SK-N-SH (cell line): ENCODE measurements around the gene AGXT. TPM values are rescaled to one million over a fixed set of nuclear protein-coding genes. Genes with fewer than 3 reads are reported as not detected.

Source experiments
- CTCF ChIA-PET: fragments of 300-600, 350-600 bp; formaldehyde crosslinking; extraction: SDS; loops from one replicate; lab custom pipeline; 2021; lab: Yijun Ruan, JAX
- POLR2A ChIA-PET: fragments of 350-600 bp; sonication (Branson Sonifier 250); formaldehyde crosslinking; extraction: SDS; loops from one replicate; lab custom pipeline; 2020; ENCODE audit warnings: antibody characterized with exemption, inconsistent platforms; lab: Yijun Ruan, JAX
- DNase-seq: peaks from one replicate; pipeline ENCODE4 v3.0.0; 2012
- H2AFZ ChIP-seq: fragments of 200-600 bp; sonication (generic); 2 replicates; pipeline ENCODE4 v1.8.1; 2016; ENCODE audit warnings: antibody characterized with exemption, mild to moderate bottlenecking, low read depth
- H3F3A ChIP-seq: fragments of 200-600 bp; sonication (generic); replicated peaks from 2 replicates; pipeline ENCODE3; 2016; ENCODE audit warnings: antibody characterized with exemption, mild to moderate bottlenecking; ENCODE audit not compliant: insufficient read depth
- H3K27ac ChIP-seq, 2 experiments: fragments of 200-500 bp in 1 of 2; fragments of 200-600 bp in 1 of 2; sonication (Bioruptor generic) in 1 of 2; sonication (generic), shearing (Covaris generic) in 1 of 2; 2 replicates each; pipeline versions ENCODE4 v1.5.1 to v1.6.1; 2014 to 2016; ENCODE audit warnings: low read depth in 2 of 2, inconsistent platforms in 1 of 2, low read length in 1 of 2, mild to moderate bottlenecking in 1 of 2, mixed read lengths in 1 of 2
- H3K27me3 ChIP-seq: fragments of 200-600 bp; sonication (generic), shearing (Covaris generic); 2 replicates; pipeline ENCODE4 v1.6.1; 2016; ENCODE audit warnings: mixed run types; ENCODE audit not compliant: insufficient read depth
- H3K36me3 ChIP-seq, 2 experiments: fragments of 200-500 bp in 1 of 2; fragments of 200-600 bp in 1 of 2; sonication (Bioruptor generic) in 1 of 2; sonication (generic) in 1 of 2; replicated peaks in 1 of 2; 2 replicates each; pipeline versions ENCODE3 to v1.5.1; 2014 to 2016; ENCODE audit warnings: low read length in 1 of 2, mild to moderate bottlenecking in 1 of 2; ENCODE audit not compliant: insufficient read depth in 2 of 2, control insufficient read depth in 1 of 2
- H3K4me1 ChIP-seq, 2 experiments: fragments of 200-500 bp in 1 of 2; fragments of 200-600 bp in 1 of 2; sonication (Bioruptor generic) in 1 of 2; sonication (generic), shearing (Covaris generic) in 1 of 2; 2 replicates each; pipeline versions ENCODE4 v1.5.1 to v1.6.1; 2014 to 2016; ENCODE audit warnings: low read depth in 1 of 2, low read length in 1 of 2, mixed run types in 1 of 2; ENCODE audit not compliant: insufficient read depth in 2 of 2, control insufficient read depth in 1 of 2
- H3K4me2 ChIP-seq: fragments of 200-600 bp; sonication (generic), shearing (Covaris generic); 2 replicates; pipeline ENCODE4 v1.6.1; 2017; ENCODE audit warnings: mixed run types
- H3K4me3 ChIP-seq, 2 experiments: fragments of 200-500 bp in 1 of 2; fragments of 200-600 bp in 1 of 2; sonication (Bioruptor generic) in 1 of 2; sonication (generic), shearing (Covaris generic) in 1 of 2; 2 replicates each; pipeline versions ENCODE4 v1.5.1 to v1.8.1; 2014 to 2016; ENCODE audit warnings: low read depth in 2 of 2, inconsistent platforms in 1 of 2, low read length in 1 of 2, mild to moderate bottlenecking in 1 of 2, mixed read lengths in 1 of 2, moderate library complexity in 1 of 2
- H3K79me2 ChIP-seq: fragments of 200-600 bp; sonication (generic); 2 replicates; pipeline ENCODE4 v1.8.1; 2017; ENCODE audit warnings: mild to moderate bottlenecking; ENCODE audit not compliant: insufficient read depth
- H3K9ac ChIP-seq: fragments of 200-600 bp; sonication (generic); 2 replicates; pipeline ENCODE4 v1.6.1; 2017; ENCODE audit warnings: mixed run types
- H3K9me2 ChIP-seq: fragments of 200-600 bp; sonication (generic); 2 replicates; pipeline ENCODE4 v1.6.1; 2017; ENCODE audit warnings: mixed run types
- H3K9me3 ChIP-seq: fragments of 200-600 bp; sonication (generic); 2 replicates; pipeline ENCODE4 v1.6.1; 2017; ENCODE audit warnings: mixed run types, mild to moderate bottlenecking, moderate library complexity
- H4K20me1 ChIP-seq: fragments of 200-600 bp; sonication (generic); 2 replicates; pipeline ENCODE4 v1.6.1; 2017; ENCODE audit warnings: mild to moderate bottlenecking, mixed run types; ENCODE audit not compliant: insufficient read depth
- FOSL2 ChIP-seq: IDR thresholded peaks from 2 replicates; pipeline ENCODE4 v1.4.0; 2012; ENCODE audit warnings: low read depth, mild to moderate bottlenecking, moderate library complexity, borderline replicate concordance
- FOXJ3 ChIP-seq: sonication (generic); formaldehyde crosslinking; IDR thresholded peaks from 2 replicates; pipeline ENCODE4 v1.5.1; 2020; ENCODE audit warnings: mild to moderate bottlenecking, missing genetic modification reagents
- GABPA ChIP-seq: IDR thresholded peaks from 2 replicates; pipeline ENCODE4 v1.4.0; 2012; ENCODE audit warnings: low read depth, mild to moderate bottlenecking
- IRF3 ChIP-seq: fragments of 150-350 bp; IDR thresholded peaks from 2 replicates; pipeline ENCODE4 v1.6.1; 2016; ENCODE audit warnings: mild to moderate bottlenecking, low read depth, low read length
- MXI1 ChIP-seq: IDR thresholded peaks from 2 replicates; pipeline ENCODE4 v1.6.1; 2012; ENCODE audit warnings: mild to moderate bottlenecking, low read depth, low read length, improper control_type of control experiment
- NFIC ChIP-seq: IDR thresholded peaks from 2 replicates; pipeline ENCODE4 v1.4.0; 2012; ENCODE audit warnings: borderline replicate concordance
- NRF1 ChIP-seq: IDR thresholded peaks from 2 replicates; pipeline ENCODE4 v1.6.1; 2012; ENCODE audit warnings: low read depth, mild to moderate bottlenecking, low read length
- RAD21 ChIP-seq: IDR thresholded peaks from 2 replicates; pipeline ENCODE4 v1.6.1; 2012; ENCODE audit warnings: mild to moderate bottlenecking, low read length
- RCOR1 ChIP-seq: fragments of 150-350 bp; IDR thresholded peaks from 2 replicates; pipeline ENCODE4 v1.6.1; 2017; ENCODE audit warnings: antibody characterized with exemption, low read length
- REST ChIP-seq: IDR thresholded peaks from 2 replicates; pipeline ENCODE4 v1.6.1; 2012; ENCODE audit warnings: mild to moderate bottlenecking, low read depth, low read length, moderate library complexity
- SMC3 ChIP-seq: IDR thresholded peaks from 2 replicates; pipeline ENCODE4 v1.6.1; 2012; ENCODE audit warnings: low read depth, low read length, improper control_type of control experiment
- TAF1 ChIP-seq: IDR thresholded peaks from 2 replicates; pipeline ENCODE4 v1.6.1; 2012; ENCODE audit warnings: low read depth, mild to moderate bottlenecking, low read length, moderate library complexity, borderline replicate concordance
- ZBTB33 ChIP-seq: IDR thresholded peaks from 2 replicates; pipeline ENCODE4 v1.4.0; 2012; ENCODE audit warnings: low read depth, borderline replicate concordance
- WGBS: methylation state at CpG from one replicate; pipeline ENCODE4 v1.1.6; 2017; ENCODE audit warnings: low lambda C conversion rate; 5-methylcytosine and 5-hydroxymethylcytosine counted together
- polyA plus RNA-seq, 3 experiments: library from polyadenylated mRNA; depleted of rRNA; stranded (reverse); fragments of >200 nt; gene quantifications; 2 replicates each; pipeline ENCODE4 v1.2.3, GENCODE V29; 2012
- TF ChIP-seq, protein P1 (sequence below): IDR thresholded peaks from 2 replicates; pipeline ENCODE4 v1.4.0; 2012; ENCODE audit warnings: low read depth

Gene AGXT
- polyA plus RNA-seq, 1 of the 3 experiments (the other 2 are of a cell fraction), result not detected

GRCh38 chr2:240875228-240876034 lies 6.8 kb downstream of the AGXT start:
- Histone ChIP-seq H3K4me2 (no peak overlapping the region), H3K4me1 (peaks cover 0 to 8% of the 10 kb centered on the region in 2 experiments; a peak in 1 of 4 replicates), H3K27ac (no peak overlapping the region), H4K20me1 (no peaks in the 10 kb centered on the region), H3F3A (no peaks in the 10 kb centered on the region), H3K9me3 (no peaks in the 10 kb centered on the region), H3K79me2 (no peaks in the 10 kb centered on the region), H3K9me2 (no peaks in the 10 kb centered on the region), H3K4me3 (no peak overlapping the region), H3K36me3 (no peaks in the 10 kb centered on the region), H2AFZ (no peak overlapping the region), H3K27me3 (no peaks in the 10 kb centered on the region), H3K9ac (no peak overlapping the region)
- POLR2A ChIA-PET, result no interaction called here
- DNase-seq, result peak; percentile 21
- TF ChIP-seq, protein P1, sequence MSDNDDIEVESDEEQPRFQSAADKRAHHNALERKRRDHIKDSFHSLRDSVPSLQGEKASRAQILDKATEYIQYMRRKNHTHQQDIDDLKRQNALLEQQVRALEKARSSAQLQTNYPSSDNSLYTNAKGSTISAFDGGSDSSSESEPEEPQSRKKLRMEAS, result no peak
- TF ChIP-seq FOXJ3 (no peak), ZBTB33 (no peak), REST (no peak), SMC3 (no peak), FOSL2 (no peak), NRF1 (no peak), TAF1 (no peak), RAD21 (no peak), MXI1 (no peak), RCOR1 (no peak), NFIC (no peak), GABPA (no peak), IRF3 (no peak)
- WGBS, result 45% methylated on average over 8 of the region's 22 CpGs
- CTCF ChIA-PET, result interaction anchor here (0.9 to 4.6 kb wide), 3 partner anchors 23 to 39 kb away, joined by 3 to 20 read pairs (median 9); no protein-coding TSS in a partner anchor
